Stimulated activated CD4-positive, alpha-beta T cell treated with anti-CD3 and anti-CD28 coated beads, Interleukin-1b, Interleukin-23, amount 100 ng/mL, for 48 hours (primary cell): ENCODE measurements around the gene SLC9A9.

Source experiments
- DNase-seq: peaks from one replicate; pipeline ENCODE4 v3.0.0-alpha.2; 2020

Gene SLC9A9

DNA sequence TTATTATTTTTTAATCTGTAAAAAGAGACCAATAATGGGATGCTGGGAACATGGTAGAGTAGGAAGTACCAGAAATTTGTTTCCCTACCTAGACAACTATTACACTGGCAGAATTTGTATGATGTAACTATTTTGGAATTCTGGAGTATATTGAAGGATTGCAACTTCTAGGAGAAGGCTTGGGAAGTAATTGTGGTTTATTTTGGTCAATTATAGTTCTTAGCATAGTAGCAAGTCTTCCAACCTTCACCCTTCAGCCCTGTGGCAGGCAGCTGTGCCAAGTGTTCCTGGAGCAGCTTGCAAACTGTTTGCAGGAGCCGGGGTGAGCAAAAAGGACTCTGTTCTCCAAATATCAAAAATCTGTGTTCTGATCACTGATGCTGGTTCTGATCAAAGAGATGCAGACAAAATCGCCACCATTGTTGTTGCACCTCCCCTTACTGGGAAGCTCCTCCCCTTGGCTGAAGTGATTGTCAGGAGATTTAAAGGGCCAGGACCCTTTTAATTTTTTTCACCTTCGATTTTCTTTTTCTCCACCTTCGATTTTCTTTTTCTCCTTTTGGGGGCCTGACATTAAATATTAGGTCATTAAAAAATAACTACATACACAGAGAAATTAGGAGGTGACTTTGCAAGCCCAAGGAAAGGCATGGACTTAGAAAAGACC lies 363.3 kb downstream of the SLC9A9 start:
- DNase-seq, result no peak

- no peak for DNase-seq
Observed at GRCh38 chr3:143483214-143483613, 365.1 kb downstream of the SLC9A9 start.

DNA sequence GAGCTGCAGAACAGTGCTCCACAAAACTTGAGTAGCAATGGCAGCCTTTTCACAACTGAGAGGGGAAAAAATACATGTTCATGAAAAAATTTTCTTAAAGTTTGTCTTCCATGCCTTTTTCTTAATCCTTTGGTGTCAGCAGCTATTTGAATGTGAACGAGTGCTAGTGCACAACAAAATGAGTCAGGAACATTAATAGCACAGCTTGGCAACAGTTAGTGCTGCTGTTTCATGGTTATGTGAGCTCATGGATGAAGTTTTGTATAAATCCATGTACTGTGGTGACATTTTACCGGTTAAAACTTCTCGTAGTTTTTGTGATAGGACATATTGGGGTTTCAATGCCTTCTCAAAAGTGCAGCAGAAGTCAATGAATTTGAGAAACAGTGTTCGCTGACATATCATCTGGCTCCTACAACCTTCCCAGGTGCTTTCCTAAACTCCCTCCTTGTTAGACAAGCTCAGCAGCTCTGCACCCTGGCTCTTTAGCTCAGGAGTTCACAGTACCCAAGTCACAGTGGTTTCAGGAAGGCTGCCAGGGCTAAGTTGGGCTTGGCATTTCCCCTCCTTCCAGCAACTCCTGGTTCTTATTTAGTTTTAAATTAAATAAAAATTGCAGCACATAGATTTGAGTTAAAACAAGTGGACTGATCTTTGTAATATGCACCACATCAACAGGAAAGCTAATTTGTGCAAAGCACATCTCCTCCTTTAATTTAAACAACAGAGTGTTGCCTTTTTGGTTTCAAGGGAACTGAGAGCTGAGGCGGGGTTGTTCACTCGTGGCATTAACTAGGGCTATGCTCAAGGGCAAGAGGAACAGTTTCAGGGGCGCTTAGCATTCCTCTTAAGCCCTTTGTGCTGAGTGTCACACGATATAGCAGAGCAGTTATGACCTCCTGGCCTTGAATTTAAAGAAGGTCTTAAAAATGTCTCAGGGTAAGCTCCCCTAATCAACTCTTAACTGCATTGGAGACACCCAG lies 365.9 kb downstream of the SLC9A9 start:
- DNase-seq, result no peak

GRCh38 chr3:143480344-143480743 lies 367.9 kb downstream of the SLC9A9 start:
- no peak for DNase-seq

DNA sequence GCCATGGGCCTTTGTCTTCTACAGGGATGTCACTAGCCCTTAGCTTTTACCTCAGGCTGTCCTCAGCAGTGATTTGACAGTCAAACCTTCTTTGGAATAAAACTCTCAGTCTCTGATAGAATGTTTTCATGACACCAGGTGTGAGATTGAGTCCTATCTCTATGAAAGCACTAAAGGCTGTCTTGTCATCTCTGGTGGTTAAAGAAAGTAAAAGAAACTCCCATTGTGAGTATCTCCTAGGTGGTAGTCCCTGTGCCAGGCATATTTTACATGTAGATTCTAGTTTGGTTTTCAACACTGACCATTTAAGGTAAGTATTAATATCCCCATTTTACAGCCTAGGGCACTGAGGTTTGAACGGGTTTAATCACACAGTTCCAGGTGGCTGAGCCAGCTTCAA lies 368.5 kb downstream of the SLC9A9 start:
- no peak for DNase-seq

- DNase-seq, result no peak
Observed at GRCh38 chr3:143478115-143478693, 370.1 kb downstream of the SLC9A9 start.

GRCh38 chr3:143476965-143477640 lies 371.2 kb downstream of the SLC9A9 start:
- DNase-seq, result no peak

DNA sequence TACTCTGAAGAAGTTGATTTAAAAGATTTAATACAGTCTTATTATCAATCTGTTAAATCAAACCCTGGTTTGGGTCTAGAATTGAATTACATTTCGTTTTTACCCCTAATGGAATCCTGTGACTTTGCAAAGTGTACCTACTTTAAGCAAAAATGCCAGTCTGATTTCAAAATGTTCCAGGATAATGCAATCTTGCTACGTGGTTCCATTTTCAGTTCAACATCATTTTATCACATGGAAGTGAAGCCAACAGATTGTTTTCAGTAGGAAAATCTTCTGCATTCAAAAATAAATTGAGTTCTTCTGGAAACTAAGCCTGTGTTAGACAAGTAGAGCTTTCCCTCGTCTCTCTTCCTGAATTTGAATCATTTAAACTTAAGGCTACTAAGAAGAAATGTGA lies 372.3 kb downstream of the SLC9A9 start:
- no peak for DNase-seq

DNA sequence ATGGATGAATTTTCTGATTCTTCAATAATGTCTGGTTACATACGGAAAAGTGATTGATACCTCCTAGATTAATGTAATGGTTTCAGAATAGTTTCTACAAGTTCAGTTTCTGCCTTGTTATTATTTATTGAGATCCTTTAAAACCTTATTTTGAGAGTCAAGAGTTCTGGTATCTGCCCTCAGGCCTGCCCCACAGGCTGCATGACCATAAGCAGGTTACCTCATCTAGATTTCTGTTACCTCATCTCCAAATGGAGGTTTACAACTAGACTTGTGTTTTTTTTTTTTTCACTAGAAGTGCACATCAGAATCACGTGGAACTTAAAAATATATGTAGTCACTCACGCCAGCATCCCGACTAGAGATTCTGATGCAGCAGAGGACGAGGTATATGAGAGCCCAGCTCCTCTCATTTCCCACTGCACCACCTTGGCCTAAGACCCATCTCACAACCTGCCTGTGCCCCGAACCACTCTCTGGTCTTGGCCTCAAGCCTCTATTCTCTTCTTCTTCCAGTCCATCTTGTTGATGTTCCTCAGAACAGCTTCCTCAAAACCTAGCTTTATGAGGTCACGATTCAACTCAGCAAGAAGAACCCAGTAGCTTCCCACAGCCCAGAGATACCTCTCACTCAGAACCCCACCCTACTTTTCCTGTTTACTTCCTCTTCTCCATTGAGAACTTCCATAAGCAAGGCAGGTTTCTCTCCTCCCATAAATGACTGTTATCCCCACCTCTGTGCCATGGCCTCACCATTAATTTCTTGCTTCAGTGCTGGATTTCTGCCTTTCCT lies 375.3 kb downstream of the SLC9A9 start:
- DNase-seq, result no peak

- no peak for DNase-seq
Observed at GRCh38 chr3:143471705-143472104, 376.6 kb downstream of the SLC9A9 start.

GRCh38 chr3:143469159-143469558 lies 379.1 kb downstream of the SLC9A9 start:
- no peak for DNase-seq

DNA sequence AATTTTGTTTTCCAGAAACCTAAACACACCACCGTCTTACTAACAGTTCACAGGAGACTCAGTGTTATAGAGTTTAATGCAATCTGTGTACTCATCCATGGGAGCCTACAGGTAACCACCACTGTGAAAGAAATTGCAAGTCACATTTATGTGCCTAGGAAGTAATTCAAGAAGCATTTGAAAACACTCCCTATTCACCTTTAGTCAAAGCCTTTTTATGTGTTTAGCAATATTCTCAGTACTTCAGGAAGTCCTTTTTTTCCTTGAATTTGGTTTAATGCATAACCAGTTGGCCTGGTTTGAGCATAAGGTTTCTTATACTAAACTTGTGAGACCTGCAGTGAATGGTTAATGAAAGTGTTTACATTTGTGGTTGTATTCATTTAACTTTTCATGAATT lies 382.6 kb downstream of the SLC9A9 start:
- DNase-seq, result no peak

GRCh38 chr3:143464850-143465249 lies 383.4 kb downstream of the SLC9A9 start:
- DNase-seq, result no peak

- no peak for DNase-seq
Observed at GRCh38 chr3:143455480-143455879, 392.8 kb downstream of the SLC9A9 start.

DNA sequence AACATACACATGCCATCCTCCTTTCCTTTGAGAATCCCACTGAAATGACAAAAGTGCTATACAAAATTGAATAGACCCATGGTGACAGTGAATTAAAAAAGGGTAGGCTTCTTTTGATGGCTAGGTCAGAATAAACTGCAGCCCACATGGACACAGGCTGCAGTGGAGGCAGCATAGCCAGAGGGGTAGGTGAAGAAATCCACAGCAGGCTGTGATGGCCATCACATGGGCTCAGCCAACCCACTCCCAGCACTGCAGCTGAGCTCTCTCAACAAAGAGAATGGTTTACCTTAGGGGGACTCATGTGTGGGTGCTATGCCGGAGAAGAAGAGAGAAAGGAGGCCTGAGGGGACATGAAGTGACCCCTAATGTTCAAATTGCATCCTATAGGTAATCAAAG lies 397.6 kb downstream of the SLC9A9 start:
- DNase-seq, result no peak

DNA sequence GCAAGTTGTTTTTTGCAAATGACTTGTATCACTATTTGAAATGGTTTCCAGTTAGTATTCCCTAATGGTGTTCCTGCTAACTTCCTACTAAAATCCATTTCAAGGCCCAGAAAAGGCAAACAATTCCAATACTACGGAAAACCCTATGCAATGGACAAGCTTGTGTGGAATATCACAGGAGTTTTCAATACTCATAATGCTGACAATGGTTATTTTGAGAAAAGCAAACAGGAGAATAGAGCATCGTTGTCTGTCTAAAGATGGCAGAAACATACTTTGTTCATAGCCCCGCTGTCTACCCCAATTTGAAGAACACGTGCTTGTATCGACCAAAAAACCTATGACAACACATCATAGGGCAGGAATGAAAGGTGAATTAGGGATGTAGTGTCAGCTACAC lies 400.8 kb downstream of the SLC9A9 start:
- no peak for DNase-seq

GRCh38 chr3:143445118-143445517 lies 403.1 kb downstream of the SLC9A9 start:
- peak; percentile 16 for DNase-seq

DNA sequence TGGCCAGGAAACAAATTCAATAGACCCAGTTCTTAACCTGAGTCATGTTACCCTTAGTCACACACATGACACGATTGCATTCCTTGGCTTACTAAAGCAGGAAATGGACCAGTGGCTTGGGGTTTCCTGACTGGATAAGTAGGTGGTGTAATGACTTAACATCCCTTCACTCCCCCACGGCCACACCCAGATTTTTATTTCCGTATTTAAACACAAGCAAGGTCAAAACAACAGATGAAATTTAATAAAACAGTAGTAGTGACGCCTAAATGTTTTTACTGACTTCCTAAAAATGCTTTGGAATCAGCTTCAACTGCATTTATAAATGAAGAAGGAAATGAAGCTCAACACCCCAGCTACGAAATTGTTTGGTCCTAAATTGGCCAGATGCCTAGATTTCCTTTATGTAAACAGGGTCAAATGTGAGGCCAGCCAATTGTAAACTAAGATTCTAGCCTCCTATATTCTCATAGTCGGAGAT lies 404.4 kb downstream of the SLC9A9 start:
- DNase-seq, result peak; percentile 44

- peak; percentile 23 for DNase-seq
Observed at GRCh38 chr3:143442814-143443447, 405.3 kb downstream of the SLC9A9 start.

DNA sequence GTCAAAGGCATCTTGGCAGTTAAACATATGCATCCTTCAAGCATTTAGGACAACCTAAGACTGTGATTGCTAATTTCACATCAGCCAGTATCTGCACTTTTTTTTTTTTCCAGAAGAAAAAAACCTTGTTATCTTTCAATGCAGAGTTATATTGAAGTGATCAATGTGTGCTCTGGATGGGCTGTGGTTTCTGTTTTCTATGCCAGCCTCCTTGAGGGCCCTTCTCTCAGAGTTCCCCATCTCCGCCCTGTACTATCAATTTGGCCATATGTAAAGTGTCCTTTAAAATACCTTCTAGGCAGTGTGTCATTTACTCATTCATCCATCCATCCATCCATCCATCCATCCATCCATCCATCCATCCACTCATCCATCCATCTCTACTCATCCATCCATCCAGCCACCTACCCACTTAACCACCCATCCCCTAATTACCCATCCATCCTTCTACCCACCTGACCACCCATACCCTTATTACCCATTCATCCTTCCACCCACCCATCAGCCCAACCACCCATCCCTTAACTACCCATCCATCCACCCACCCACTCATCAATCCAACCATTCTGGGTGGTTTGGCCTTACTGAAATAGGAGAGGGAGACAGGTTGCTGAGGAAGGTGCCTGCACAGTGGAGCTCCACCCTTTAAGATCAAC lies 406.6 kb downstream of the SLC9A9 start:
- DNase-seq, result no peak

DNA sequence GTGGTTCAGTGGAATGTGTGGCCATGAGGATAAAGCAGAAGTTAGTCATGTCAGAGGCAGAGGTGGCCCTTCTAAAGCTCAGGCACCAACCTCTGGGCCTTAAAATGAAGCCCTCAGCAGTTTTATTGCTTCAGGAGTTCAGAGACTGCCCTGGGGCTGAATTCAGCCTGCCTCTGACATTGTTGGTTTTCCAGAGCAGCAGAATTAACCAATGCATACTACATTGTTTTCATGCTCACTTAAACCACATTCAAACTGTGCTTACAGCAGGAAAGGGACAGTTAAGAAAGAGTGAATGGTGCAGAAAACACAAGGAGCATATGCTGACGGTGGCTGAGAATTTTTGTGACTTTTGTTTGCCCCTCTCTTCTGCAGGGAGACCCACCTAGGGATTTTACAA lies 408.5 kb downstream of the SLC9A9 start:
- DNase-seq, result no peak
